NCI-H146 (cell line): Measurements from ENCODE around the gene PRR12.

Experiments
- DNase-seq: peaks from one replicate; lab custom pipeline; 2025; lab: John Stamatoyannopoulos, UW

The PRR12 gene

GRCh38 chr19:49592486-49593232 is 1.7 kb downstream of the PRR12 start:
- no peak for DNase-seq

DNA sequence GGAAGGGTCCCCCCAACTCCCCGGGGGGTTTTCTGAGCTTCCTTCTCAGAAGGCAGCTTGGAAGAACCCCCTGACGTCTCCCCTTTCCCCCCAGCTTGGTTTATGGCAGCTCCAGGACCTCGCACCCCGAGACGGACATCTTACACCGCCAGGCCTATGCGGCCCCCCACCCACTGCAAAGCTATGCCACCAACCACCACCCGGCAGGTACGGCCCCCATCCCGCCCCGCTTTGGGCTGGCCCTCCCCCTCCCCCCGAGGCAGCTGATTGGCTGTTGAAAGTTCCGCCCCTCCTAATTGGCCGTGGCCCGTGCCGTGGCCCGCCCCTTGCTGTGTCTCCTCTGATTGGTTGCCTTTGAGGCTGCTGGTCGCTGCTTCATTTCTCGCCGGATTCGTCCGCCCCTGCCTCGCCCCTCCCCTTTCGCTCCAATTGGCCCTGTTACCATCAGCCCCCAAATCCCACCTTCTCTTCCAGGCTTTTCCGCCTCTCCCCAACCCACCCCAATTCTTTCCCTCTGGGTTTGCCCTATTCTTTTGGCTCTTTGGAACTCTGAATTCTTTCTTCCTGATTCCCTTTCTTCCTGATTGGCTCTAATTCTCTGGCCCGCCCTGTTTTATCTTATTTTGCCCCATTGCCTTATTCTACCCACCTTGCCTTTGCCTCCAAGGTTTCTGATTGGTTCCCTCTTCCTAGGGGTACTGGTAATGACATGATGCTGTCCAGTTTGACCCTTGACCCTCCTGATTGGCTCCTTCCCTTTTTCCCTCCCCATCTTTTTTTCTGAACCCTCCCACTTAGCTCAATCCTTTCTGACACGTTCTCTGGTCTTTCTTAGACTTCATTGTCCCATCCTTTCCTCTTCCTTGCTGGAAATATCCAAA is 2.5 kb downstream of the PRR12 start:
- DNase-seq, result no peak

DNA sequence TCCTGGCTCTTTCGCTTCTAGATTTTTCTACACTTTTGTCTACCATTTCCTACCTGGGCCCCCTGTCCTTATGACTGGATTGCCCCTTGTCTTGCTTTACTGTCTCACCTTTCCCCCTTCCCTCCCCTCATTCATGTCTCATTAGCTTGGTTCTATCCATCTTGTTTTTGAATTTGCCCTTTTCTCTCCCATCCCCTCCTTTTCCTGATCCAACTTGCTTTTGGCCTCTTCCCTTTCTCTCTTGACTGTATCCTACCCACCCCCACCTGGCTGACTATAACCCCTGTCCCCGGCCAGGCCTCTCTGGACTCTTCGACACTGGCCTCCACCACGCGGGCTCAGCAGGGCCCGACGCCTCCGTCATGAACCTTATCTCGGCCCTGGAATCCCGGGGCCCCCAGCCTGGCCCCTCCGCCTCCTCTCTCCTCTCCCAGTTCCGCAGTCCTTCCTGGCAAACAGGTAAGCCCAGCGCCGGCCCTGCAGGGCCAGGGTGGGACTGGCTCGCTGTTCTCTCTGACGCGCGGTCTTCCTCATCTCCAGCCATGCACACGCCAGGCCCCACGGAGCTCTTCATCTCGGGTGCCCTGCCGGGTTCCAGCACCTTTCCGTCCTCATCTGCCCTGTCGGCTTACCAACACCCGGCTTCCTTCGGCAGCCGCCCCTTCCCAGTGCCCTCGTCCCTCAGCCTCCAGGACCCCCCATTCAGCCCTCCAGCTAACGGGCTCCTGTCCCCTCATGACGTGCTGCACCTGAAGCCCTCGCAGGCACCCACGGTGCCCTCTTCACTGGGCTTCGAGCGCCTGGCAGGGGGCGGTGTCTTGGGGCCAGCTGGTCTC is 3.4 kb downstream of the PRR12 start:
- no peak for DNase-seq

DNA sequence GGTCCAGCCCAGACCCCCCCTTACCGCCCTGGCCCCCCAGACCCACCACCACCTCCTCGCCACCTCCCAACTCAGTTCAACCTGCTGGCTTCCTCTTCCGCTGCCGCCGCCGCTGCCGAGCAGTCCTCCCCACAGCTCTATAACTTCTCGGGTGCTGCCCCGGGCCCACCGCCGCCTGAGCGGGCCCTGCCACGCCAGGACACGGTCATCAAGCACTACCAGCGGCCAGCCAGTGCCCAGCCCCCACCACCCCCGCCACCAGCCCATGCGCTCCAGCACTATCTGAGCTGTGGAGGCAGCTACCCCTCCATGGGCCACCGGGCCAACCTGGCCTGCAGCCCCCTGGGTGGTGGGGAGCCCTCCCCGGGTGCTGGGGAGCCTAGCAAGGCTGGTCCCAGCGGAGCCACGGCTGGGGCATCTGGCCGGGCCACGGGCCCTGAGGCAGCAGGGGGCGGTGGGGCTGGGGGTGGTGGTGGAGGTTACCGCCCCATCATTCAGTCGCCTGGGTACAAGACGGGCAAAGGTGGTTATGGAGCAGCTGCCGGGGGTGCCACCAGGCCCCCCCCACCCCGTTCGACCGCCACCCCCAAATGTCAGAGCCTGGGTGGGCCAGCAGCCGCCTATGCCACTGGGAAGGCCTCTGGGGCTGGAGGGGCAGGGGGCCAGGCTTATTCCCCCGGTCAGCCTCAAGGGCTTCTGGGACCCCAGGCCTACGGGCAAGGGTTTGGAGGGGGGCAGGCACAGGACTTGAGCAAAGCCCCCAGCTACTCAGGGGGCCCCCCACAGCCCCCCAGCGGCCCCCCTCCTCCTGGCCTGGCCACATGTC is 4.2 kb downstream of the PRR12 start:
- no peak for DNase-seq

- DNase-seq, result no peak
These were observed 4.9 kb downstream of the PRR12 start for GRCh38 chr19:49595819-49596404.

GRCh38 chr19:49596407-49596806 is 5.4 kb downstream of the PRR12 start:
- DNase-seq, result no peak

- DNase-seq, result no peak
These were observed 6.1 kb downstream of the PRR12 start for GRCh38 chr19:49596954-49597702.

GRCh38 chr19:49597703-49597974 is 6.7 kb downstream of the PRR12 start:
- no peak for DNase-seq

GRCh38 chr19:49599378-49600295 is 8.7 kb downstream of the PRR12 start:
- DNase-seq, result no peak

DNA sequence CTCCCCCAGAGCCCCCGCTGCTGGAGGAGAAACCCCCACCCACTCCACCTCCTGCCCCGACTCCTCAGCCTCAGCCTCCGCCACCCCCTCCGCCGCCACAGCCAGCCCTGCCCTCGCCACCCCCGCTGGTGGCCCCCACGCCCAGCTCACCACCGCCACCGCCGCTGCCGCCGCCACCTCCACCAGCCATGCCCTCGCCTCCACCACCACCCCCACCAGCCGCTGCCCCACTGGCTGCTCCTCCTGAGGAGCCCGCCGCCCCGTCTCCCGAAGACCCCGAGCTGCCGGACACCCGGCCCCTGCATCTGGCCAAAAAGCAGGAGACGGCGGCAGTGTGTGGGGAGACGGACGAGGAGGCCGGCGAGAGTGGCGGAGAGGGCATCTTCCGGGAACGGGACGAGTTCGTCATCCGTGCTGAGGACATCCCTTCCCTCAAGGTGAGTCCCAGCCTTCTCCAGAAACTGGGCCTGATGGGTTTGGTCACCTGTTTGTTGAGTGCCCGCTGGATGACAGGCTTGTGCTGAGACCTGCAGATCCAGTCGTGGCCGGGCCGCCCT is 10.6 kb downstream of the PRR12 start:
- no peak for DNase-seq

GRCh38 chr19:49602806-49603205 is 11.8 kb downstream of the PRR12 start:
- DNase-seq, result no peak

DNA sequence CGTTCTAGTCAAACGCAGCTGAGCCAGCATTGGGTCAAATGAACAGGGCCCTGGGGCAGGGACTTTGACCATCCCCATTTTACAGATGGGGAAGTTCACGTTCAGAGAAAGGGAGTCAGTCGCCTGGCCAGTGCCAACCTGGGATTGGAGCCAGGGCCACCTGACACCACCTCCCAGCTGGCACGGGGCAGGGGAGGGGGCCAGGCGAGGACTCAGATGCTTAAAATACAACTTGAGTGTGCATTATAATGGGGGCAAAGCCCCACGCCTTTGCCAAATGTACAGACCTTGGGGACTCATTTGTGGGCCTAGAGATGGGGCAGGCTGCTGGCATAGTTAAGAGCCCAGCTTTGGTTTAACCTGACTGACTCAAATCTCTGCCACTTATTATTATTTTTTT is 14.6 kb downstream of the PRR12 start:
- no peak for DNase-seq

DNA sequence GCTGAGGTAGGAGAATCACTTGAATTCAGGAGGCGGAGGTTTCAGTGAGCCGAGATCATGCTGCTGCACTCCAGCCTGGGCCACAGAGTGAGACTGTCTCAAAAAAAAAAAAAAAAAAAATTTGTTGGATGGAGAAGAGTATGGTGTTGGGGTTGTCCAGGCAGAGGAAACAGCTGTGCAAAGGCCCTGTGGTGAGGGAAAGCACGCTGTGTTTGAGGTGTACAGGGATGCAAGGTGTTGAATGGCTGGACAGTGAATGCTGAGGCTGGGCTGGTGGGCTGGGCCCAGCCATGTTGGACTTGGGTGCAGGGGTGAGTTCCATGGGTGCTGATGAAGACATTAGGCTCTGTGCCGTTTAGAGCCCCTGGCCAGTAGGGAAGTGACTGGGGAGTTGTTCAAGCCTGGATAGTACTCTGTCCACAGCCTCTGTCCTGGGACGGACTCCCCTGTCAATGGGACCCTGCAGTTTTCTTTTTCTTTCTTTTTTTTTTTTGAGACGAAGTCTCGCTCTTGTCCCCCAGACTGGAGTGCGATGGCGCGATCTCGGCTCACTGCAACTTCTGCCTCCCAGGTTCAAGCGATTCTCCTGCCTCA is 18.6 kb downstream of the PRR12 start:
- no peak for DNase-seq

- DNase-seq, result peak; percentile 65
These were observed 22.4 kb downstream of the PRR12 start for GRCh38 chr19:49613374-49613773.

DNA sequence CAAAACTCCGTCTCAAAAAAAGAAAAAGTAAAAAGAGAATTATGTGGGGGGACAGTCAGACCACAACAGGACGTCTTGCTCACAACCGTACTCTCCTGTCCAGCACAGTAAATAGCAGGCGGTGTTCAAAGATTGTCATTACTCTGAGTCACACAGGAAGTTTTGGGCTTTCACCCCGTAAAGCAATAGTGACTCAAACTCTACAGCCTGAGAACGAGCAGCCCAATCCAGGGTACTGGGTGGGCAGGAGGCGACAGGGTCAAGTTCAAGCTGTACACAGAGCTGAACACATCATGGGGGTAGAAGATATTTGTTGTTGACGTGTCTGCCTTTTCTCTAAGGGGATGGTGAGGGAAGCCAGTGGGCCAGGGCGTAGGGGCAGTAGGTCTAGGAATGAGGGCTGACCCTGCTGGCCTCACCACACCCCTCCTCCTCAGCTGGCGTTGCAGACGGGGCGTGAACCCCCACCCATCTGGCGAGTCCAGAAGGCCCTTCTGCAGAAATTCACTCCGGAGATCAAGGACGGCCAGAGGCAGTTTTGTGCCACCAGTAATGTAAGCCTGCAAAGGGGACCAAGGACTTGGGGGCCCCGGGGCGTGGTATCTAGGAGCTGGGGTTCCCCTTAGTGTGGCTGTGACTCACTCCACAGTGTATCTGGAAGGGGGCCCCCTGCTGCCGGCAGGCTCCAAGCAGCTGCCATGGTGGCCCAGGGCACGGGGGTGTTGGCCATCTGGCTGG is 23.3 kb downstream of the PRR12 start:
- DNase-seq, result no peak

- no peak for DNase-seq
These were observed 24.9 kb downstream of the PRR12 start for GRCh38 chr19:49615861-49616260.

DNA sequence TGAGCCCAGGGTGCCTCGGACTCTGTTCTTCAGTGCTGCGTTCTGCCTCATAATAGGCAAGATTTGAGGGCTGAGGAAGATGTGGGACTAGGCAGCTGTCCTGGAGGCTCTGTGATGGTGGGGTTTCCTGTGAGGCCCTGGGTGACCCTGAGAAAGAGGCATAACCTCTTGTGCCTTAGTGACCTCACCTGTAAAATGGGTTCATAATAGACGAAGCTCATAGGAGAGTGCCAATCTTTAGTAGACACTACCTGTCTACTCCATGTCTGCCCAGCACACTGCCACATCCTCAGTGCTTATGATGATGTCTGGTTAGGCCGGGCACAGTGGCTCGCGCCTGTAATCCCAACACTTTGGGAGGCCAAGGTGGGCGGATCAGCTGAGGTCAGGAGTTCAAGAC is 25.6 kb downstream of the PRR12 start:
- no peak for DNase-seq

DNA sequence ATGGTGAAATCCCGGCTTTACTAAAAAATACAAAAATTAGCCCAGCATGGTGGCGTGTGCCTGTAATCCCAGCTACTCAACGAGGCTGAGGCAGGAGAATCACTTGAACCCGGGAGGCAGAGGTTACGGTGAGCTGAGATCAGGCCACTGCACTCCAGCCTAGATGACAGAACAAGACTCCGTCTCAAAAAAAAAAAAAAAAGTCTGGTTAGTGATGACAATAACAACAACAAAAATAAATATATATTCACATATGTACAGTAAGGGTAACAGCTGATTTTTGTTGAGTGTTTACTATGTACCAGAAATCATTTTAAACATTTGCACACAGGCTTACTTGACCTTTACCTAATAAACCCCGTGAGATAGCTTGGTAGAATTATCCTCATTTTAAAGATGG is 26.0 kb downstream of the PRR12 start:
- DNase-seq, result no peak
